SIG-M5 (cell line): Measurements from ENCODE around the gene CTF1.
"Not testable (repeated sequence)": the region's sequence is repeated elsewhere in the genome, so short reads cannot be mapped to it uniquely, and the experiment has no call there.

Experiments used
- DNase-seq: peaks from one replicate; lab custom pipeline; 2025; lab: John Stamatoyannopoulos, UW

The CTF1 gene, protein sequence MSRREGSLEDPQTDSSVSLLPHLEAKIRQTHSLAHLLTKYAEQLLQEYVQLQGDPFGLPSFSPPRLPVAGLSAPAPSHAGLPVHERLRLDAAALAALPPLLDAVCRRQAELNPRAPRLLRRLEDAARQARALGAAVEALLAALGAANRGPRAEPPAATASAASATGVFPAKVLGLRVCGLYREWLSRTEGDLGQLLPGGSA

GRCh38 chr16:30896261-30896888 lies at the start of gene CTF1:
TSS of gene CTF1 (plus strand) at chr16:30896614. CDS start at chr16:30896644, 30 bp downstream.
- no peak for DNase-seq

DNA sequence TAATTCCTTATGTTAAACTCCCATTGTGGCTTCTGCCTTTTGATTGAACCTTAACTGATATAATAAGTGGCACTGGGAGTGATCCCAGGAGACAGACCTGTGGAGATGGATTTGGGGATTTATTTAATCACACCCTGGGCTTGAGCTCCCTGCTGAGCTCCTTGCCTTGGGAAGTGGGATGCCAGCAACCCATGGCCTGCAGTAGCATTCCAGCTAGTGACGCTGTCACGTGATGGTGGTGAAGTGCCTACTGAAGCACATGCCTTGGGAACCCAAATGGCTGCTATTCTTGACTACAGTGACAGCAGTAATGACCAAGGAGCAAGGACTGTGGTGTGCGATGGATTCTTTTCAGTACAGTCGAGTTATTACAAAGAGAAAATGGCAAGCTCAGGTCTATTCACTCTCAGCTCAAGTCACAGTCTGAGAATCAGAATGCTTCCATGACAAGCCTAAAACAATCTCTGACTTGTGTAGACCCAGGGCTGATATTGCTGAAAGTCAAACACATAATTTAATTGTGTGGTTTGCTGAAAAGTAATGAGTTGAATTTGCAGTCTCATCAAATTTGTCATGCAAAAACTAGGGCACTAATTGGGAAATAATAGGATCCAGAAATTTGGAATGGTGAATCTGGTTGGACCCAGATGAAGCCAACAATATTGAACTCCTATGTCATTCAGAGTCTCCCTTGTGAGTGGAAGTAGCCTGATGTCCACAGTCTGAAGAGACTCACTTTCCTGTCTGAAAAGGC lies 49.6 kb upstream of the CTF1 start:
- DNase-seq: no peak

DNA sequence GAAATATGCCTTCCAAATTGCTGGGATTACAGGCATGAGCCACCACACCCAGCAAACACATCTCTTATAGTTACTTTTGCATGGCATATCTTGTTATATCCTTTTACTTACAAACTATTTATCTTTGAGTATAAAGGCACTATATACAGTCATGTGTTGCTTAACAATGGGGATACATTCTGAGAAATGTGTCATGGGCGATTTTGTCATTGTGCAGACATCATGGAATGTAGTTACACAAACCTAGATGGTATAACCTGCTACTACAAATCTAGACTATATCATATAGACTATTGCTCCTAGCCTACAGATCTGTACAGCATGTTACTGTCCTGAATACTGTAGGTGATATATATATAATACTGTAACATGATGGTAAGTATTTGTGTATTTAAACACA lies 46.2 kb upstream of the CTF1 start:
- DNase-seq: no peak

GRCh38 chr16:30853758-30854157 lies 42.7 kb upstream of the CTF1 start:
- no peak for DNase-seq

GRCh38 chr16:30858111-30858495 lies 38.3 kb upstream of the CTF1 start:
- DNase-seq: no peak

- DNase-seq: no peak
Observed at GRCh38 chr16:30858829-30859423, 37.5 kb upstream of the CTF1 start.

- not testable (repeated sequence) for DNase-seq
Observed at GRCh38 chr16:30860729-30861128, 35.7 kb upstream of the CTF1 start.

DNA sequence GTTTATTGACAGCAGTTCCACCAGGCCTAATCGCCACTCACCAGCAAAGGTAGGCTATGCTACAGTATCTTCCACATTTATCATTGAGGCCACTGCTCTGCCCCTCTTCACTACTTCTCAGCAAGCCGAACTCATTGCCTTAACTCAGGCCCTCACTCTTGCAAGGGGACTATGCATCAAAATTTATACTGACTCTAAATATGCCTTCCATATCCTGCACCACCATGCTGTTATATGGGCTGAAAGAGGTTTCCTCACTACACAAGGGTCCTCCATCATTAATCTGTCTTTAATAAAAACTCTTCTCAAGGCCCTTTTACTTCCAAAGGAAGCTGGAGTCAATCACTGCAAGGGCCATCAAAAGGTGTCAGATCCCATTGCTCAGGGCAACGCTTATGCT lies 33.2 kb upstream of the CTF1 start:
- not testable (repeated sequence) for DNase-seq

DNA sequence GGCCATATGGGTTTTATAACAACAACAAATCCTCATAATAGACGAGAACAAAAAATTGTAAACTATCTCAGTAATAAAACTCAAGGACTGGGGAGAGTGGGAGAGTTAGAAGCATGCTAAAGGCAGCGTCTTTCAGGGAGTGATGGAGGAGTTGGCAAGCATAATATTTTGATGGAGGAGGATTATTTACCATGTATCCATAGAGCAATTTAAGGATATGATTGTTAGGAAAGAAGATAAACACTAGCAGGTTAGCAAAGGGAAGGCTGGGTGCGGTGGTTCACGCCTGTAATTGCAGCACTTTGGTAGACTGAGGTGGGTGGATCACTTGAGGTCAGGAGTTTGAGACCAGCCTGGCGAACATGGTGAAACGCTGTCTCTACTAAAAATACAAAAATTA lies 30.4 kb upstream of the CTF1 start:
- no peak for DNase-seq

GRCh38 chr16:30867747-30868146 lies 28.7 kb upstream of the CTF1 start:
- no peak for DNase-seq

GRCh38 chr16:30870904-30871303 lies 25.5 kb upstream of the CTF1 start:
- DNase-seq: no peak

- no peak for DNase-seq
Observed at GRCh38 chr16:30874244-30874820, 22.1 kb upstream of the CTF1 start.

- DNase-seq: no peak
Observed at GRCh38 chr16:30874821-30875717, 21.3 kb upstream of the CTF1 start.

DNA sequence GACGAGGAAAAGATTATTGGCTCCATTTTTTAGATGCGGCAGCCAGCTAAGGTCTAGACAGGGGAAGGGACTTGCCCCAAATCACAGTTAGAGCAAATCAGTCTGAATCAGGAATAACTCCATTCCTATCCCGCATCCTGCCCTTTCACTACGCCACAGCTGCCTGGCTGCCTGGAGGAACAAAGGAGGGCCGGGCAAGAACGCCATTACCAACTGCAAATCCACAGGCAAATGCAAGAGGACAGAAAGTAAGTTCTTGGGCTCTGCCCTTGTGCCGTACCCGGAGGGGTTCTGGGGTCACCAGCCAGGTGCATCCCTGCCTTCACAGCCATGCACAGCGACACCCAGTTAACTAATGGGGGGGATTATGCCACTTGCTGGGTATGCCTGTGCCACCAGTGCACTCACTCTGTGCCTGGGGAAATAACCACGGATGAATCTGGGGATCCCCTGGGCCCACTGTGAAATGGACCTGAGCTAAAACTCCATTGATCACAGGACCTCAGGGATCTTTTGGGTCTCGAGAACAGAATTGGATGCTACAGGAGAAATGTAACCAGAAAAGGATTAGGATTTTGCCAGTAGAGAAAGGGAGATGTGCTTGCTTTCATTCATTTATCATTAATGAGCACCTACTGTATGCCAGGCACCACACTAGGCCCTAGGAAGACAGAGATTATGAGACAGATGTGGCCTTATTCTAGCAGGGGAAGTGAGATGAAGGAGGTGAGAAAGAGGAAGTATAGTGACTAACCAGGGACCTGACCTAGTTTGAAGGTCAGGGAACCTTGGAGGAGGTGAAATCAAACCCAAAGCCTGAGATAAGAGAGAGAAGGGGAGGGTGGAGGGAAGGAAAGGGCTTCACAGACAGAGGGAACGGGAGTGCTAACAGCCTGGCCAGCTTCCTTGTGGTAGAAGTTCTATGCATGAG lies 20.3 kb upstream of the CTF1 start:
- peak; percentile 37 for DNase-seq

- no peak for DNase-seq
Observed at GRCh38 chr16:30876867-30877266, 19.5 kb upstream of the CTF1 start.

GRCh38 chr16:30882429-30883310 lies 13.7 kb upstream of the CTF1 start:
- DNase-seq: no peak

- no peak for DNase-seq
Observed at GRCh38 chr16:30884760-30885159, 11.7 kb upstream of the CTF1 start.

- DNase-seq: no peak
Observed at GRCh38 chr16:30885196-30885595, 11.2 kb upstream of the CTF1 start.

DNA sequence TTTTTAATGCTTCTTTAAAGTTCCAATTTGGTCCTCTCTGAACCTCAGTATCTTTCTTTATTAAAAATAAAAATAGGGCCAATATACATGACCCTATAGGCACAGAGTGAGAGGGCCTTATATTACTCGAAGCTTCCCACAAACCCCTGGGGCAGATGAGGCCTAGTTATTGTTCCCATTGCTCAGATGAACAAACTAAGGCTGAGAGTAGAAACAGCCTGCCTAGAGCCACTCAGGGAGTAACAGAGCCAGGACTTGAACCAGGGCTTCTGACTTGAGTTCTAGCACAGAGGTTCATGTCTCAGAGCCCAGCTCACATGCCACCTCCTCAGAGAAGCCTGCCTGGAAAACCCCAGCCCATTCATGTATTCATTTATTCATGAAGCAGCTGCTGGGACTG lies 10.3 kb upstream of the CTF1 start:
- DNase-seq: no peak
